Airway epithelial cell (primary cell): ENCODE data around the gene PRPH2. TPM values are rescaled to one million over a fixed set of nuclear protein-coding genes. Genes with fewer than 3 reads are reported as not detected.

Source experiments
- total RNA-seq: library from RNA; depleted of rRNA; stranded (reverse); fragments of >200 nt; gene quantifications from 2 replicates; pipeline ENCODE4 v1.2.3, GENCODE V29; 2015

PRPH2 gene
- 0.14 TPM in 2 replicates for total RNA-seq

GRCh38 chr6:42722497-42722896 lies at the start of gene PRPH2:
PRPH2 (minus strand) TSS chr6:42722597; CDS start chr6:42722334, 263 bp downstream.

GRCh38 chr6:42745640-42746462 lies 23.5 kb upstream of the PRPH2 start, which contains the start of gene TBCC:
TBCC (minus strand) TSS chr6:42746103; CDS start chr6:42746073, 30 bp downstream.

Other genes starting within 250 kb of the PRPH2 start
- 10.5 and 14.5 TPM in 2 replicates for gene UBR2, start 158.6 kb downstream of the PRPH2 start, total RNA-seq
- 32.2 and 36.6 TPM in 2 replicates for gene TBCC, start 23.5 kb upstream of the PRPH2 start, total RNA-seq
- 2.0 and 2.6 TPM in 2 replicates for gene BICRAL, start 59.5 kb upstream of the PRPH2 start, total RNA-seq
- 107 and 128 TPM in 2 replicates for gene RPL7L1, start 157.0 kb upstream of the PRPH2 start, total RNA-seq
- not detected in 2 replicates for gene PTCRA, start 193.5 kb upstream of the PRPH2 start, total RNA-seq
- gene CNPY3, start 206.9 kb upstream of the PRPH2 start, total RNA-seq, result 29.5 and 32.7 TPM in 2 replicates
- not detected in 2 replicates for gene GNMT, start 238.2 kb upstream of the PRPH2 start, total RNA-seq